D721Med (cell line): ENCODE measurements around the gene CHSY1.

ENCODE experiments used
- DNase-seq: peaks from one replicate; pipeline ENCODE4 v3.0.0; 2011; ENCODE audit warnings: low spot score; ENCODE audit not compliant: insufficient read length
- FAIRE-seq: peaks from 2 replicates; lab custom pipeline; 2011; peaks lifted over from hg19 to GRCh38; lab: Jason Lieb, UNC
- CTCF ChIP-seq: IDR thresholded peaks from 2 replicates; pipeline ENCODE4 v1.5.1; 2012; ENCODE audit warnings: mild to moderate bottlenecking, control low read depth; ENCODE audit not compliant: insufficient read depth; ENCODE audit errors: missing control alignments

CHSY1 gene

GRCh38 chr15:101149864-101150722 lies 101.8 kb downstream of the CHSY1 start:
- TF ChIP-seq CTCF, result no peak
- FAIRE-seq (no peak), DNase-seq (no peak)

GRCh38 chr15:101148881-101149664 lies 102.8 kb downstream of the CHSY1 start:
- DNase-seq, result no peak
- no peak for TF ChIP-seq CTCF
- no peak for FAIRE-seq

GRCh38 chr15:101148166-101148880 lies 103.5 kb downstream of the CHSY1 start:
- DNase-seq (no peak), FAIRE-seq (no peak)
- TF ChIP-seq CTCF, result no peak

- no peak for TF ChIP-seq CTCF
- FAIRE-seq (no peak), DNase-seq (no peak)
Observed at GRCh38 chr15:101147181-101147580, 104.7 kb downstream of the CHSY1 start.

- FAIRE-seq (no peak), DNase-seq (no peak)
- no peak for TF ChIP-seq CTCF
Observed at GRCh38 chr15:101146118-101146702, 105.6 kb downstream of the CHSY1 start.

GRCh38 chr15:101145362-101145761 lies 106.5 kb downstream of the CHSY1 start:
- FAIRE-seq, result no peak
- TF ChIP-seq CTCF, result no peak
- DNase-seq, result no peak
